IMR-90 (cell line): Measurements from ENCODE around the gene TMEM131L. TPM values are rescaled to one million over a fixed set of nuclear protein-coding genes. Genes with fewer than 3 reads are reported as not detected.

Experiments used
- ATAC-seq: fragments of 200-7000 bp; cut with Tn5 transposase; 2 replicates; pipeline ENCODE4 v1.9.1; 2020; ENCODE audit warnings: low read depth, mild to moderate bottlenecking, moderate library complexity
- BruUV-seq: library from RNA; stranded (reverse); fragments of 400-500 nt; replicated peaks from 2 replicates; lab custom pipeline; 2021; lab: Mats Ljungman, UMichigan
- CTCF ChIA-PET: fragments of 300-600 bp; formaldehyde crosslinking; extraction: SDS; loops from one replicate; lab custom pipeline; 2021; ENCODE audit warnings: antibody characterized with exemption; lab: Yijun Ruan, JAX
- POLR2A ChIA-PET: fragments of 300-600 bp; sonication (Branson Sonifier 250); formaldehyde crosslinking; loops from one replicate; lab custom pipeline; 2022; ENCODE audit warnings: antibody characterized with exemption; ENCODE audit not compliant: unreplicated experiment; lab: Charles Lee
- DNase-seq: peaks from one replicate; pipeline ENCODE4 v3.0.0; 2013
- H2AFZ ChIP-seq: replicated peaks from 2 replicates; pipeline ENCODE3; 2013; ENCODE audit warnings: low read length, mild to moderate bottlenecking; ENCODE audit not compliant: poor library complexity
- H2AK5ac ChIP-seq: 2 replicates; pipeline ENCODE4 v1.6.1; 2013; ENCODE audit warnings: low read depth, low read length, inconsistent platforms
- H2AK9ac ChIP-seq: replicated peaks from 2 replicates; pipeline ENCODE3; 2013; ENCODE audit warnings: mild to moderate bottlenecking, low read depth, low read length, moderate library complexity; ENCODE audit not compliant: poor library complexity
- H2BK120ac ChIP-seq: 2 replicates; pipeline ENCODE4 v1.6.1; 2013; ENCODE audit warnings: low read depth, low read length, inconsistent platforms
- H2BK15ac ChIP-seq: 3 replicates; pipeline ENCODE4 v1.6.1; 2013; ENCODE audit warnings: low read depth, low read length, inconsistent platforms
- H2BK20ac ChIP-seq: 2 replicates; pipeline ENCODE4 v1.6.1; 2013; ENCODE audit warnings: low read depth, mild to moderate bottlenecking, inconsistent platforms, low read length, moderate library complexity
- H2BK5ac ChIP-seq: 2 replicates; pipeline ENCODE4 v1.6.1; 2013; ENCODE audit warnings: mild to moderate bottlenecking, low read depth, low read length, inconsistent platforms; ENCODE audit not compliant: poor library complexity, severe bottlenecking
- H3K14ac ChIP-seq: replicated peaks from 2 replicates; pipeline ENCODE4 v1.6.1; 2013; ENCODE audit warnings: low read depth, low read length, inconsistent platforms
- H3K18ac ChIP-seq: 2 replicates; pipeline ENCODE4 v1.6.1; 2013; ENCODE audit warnings: low read depth, low read length, control low read depth
- H3K23ac ChIP-seq: 2 replicates; pipeline ENCODE4 v1.6.1; 2013; ENCODE audit warnings: low read depth, low read length, inconsistent platforms
- H3K27ac ChIP-seq: 2 replicates; pipeline ENCODE4 v1.5.1; 2013; ENCODE audit warnings: mild to moderate bottlenecking, control low read depth, low read length; ENCODE audit not compliant: insufficient read depth
- H3K27me3 ChIP-seq: 2 replicates; pipeline ENCODE4 v1.6.1; 2013; ENCODE audit warnings: low read length; ENCODE audit not compliant: control insufficient read depth, insufficient read depth
- H3K36me3 ChIP-seq: 2 replicates; pipeline ENCODE4 v1.6.1; 2013; ENCODE audit warnings: low read length, mixed read lengths; ENCODE audit not compliant: control insufficient read depth, insufficient read depth
- H3K4ac ChIP-seq: 2 replicates; pipeline ENCODE4 v1.6.1; 2013; ENCODE audit warnings: low read depth, low read length, inconsistent platforms
- H3K4me1 ChIP-seq: 2 replicates; pipeline ENCODE4 v1.6.1; 2013; ENCODE audit warnings: low read length, mixed read lengths; ENCODE audit not compliant: control insufficient read depth, insufficient read depth
- H3K4me2 ChIP-seq: 2 replicates; pipeline ENCODE4 v1.6.1; 2013; ENCODE audit warnings: low read depth, mild to moderate bottlenecking, control low read depth, low read length, moderate library complexity
- H3K4me3 ChIP-seq: 2 replicates; pipeline ENCODE4 v1.5.1; 2013; ENCODE audit warnings: low read depth, mild to moderate bottlenecking, control low read depth, low read length, moderate library complexity; ENCODE audit not compliant: insufficient read depth
- H3K56ac ChIP-seq: 2 replicates; pipeline ENCODE4 v1.6.1; 2013; ENCODE audit warnings: low read length, inconsistent platforms; ENCODE audit not compliant: insufficient read depth; ENCODE audit errors: extremely low read depth
- H3K79me1 ChIP-seq, 2 experiments: 2 replicates each; pipeline ENCODE4 v1.6.1; 2013; ENCODE audit warnings: low read length in 2 of 2, inconsistent platforms in 1 of 2, low read depth in 1 of 2
- H3K9ac ChIP-seq: 2 replicates; pipeline ENCODE4 v1.6.1; 2013; ENCODE audit warnings: low read depth, low read length, control low read depth
- H3K9me1 ChIP-seq: 2 replicates; pipeline ENCODE4 v1.6.1; 2013; ENCODE audit warnings: low read length, inconsistent platforms; ENCODE audit not compliant: insufficient read depth
- H3K9me3 ChIP-seq: 2 replicates; pipeline ENCODE4 v1.6.1; 2013; ENCODE audit warnings: low read length; ENCODE audit not compliant: control insufficient read depth, insufficient read depth
- H4K20me1 ChIP-seq: 2 replicates; pipeline ENCODE4 v1.6.1; 2013; ENCODE audit warnings: low read length, inconsistent platforms; ENCODE audit not compliant: insufficient read depth
- H4K5ac ChIP-seq: 2 replicates; pipeline ENCODE4 v1.6.1; 2013; ENCODE audit warnings: mild to moderate bottlenecking, low read depth, low read length, control low read depth
- H4K8ac ChIP-seq, 2 experiments: 2 replicates each; pipeline ENCODE4 v1.6.1; 2013; ENCODE audit warnings: low read depth in 2 of 2, low read length in 2 of 2, control low read depth in 1 of 2, inconsistent platforms in 1 of 2
- H4K91ac ChIP-seq: 2 replicates; pipeline ENCODE4 v1.6.1; 2013; ENCODE audit warnings: low read depth, low read length, inconsistent platforms; ENCODE audit not compliant: insufficient read depth
- NFE2L2 ChIP-seq: fragments of 150-350 bp; IDR thresholded peaks from 2 replicates; pipeline ENCODE4 v1.6.1; 2016; ENCODE audit warnings: low read depth, mild to moderate bottlenecking, low read length
- RCOR1 ChIP-seq: IDR thresholded peaks from 2 replicates; pipeline ENCODE4 v1.6.1; 2012; ENCODE audit warnings: mild to moderate bottlenecking, low read length, improper control_type of control experiment; ENCODE audit not compliant: insufficient replicate concordance
- USF2 ChIP-seq: fragments of 150-350 bp; IDR thresholded peaks from 2 replicates; pipeline ENCODE4 v1.6.1; 2017; ENCODE audit warnings: mild to moderate bottlenecking, antibody characterized with exemption, low read length, low read depth
- WGBS, 2 experiments: methylation state at CpG; one replicate each; pipeline versions ENCODE4 v1.1.5 to v1.1.7; 2013; ENCODE audit warnings: missing lambda C conversion rate in 2 of 2; ENCODE audit not compliant: insufficient read length in 1 of 2; ENCODE audit errors: extremely low coverage in 2 of 2; 5-methylcytosine and 5-hydroxymethylcytosine counted together
- dilution Hi-C: fragments of 300-500 bp; cut with HindIII; formaldehyde crosslinking; loops from one replicate; pipeline ENCODE4 v1.14.3; 2018; ENCODE audit warnings: low sequenced_read_pairs; ENCODE audit not compliant: unreplicated experiment
- in situ Hi-C: fragments of 300-500 bp; cut with MboI; formaldehyde crosslinking; loops from 3 replicates; pipeline ENCODE4 v1.14.3; 2019; ENCODE audit warnings: low sequenced_read_pairs, inconsistent platforms, mixed read lengths
- intact Hi-C: fragments of 100-400 bp; cut with micrococcal nuclease; formaldehyde crosslinking; loops from 2 replicates; pipeline ENCODE4 v1.10.0; 2022
- polyA plus RNA-seq, 3 experiments: library from polyadenylated mRNA; depleted of rRNA; stranded (reverse); fragments of >200 nt; gene quantifications; 2 replicates each; pipeline ENCODE4 v1.2.3, GENCODE V29; 2012; ENCODE audit warnings: low replicate concordance in 1 of 3
- total RNA-seq: library from RNA; depleted of rRNA; stranded (reverse); fragments of >200 nt; gene quantifications from 2 replicates; pipeline ENCODE4 v1.2.3, GENCODE V29; 2012

Gene TMEM131L
- total and polyA plus RNA-seq, 2 of the 4 experiments (the other 2 are of a cell fraction) = 8.4 to 23.8 TPM

GRCh38 chr4:153517159-153517558 lies 51.0 kb downstream of the TMEM131L start:
- Histone ChIP-seq H3K9me3 (no peaks in the 10 kb centered on the region; the same call in 1 of the 2 replicates), H3K9ac (no peak overlapping the region), H3K4me2 (no peak overlapping the region), H3K4ac (no peak overlapping the region), H2BK120ac (no peak overlapping the region), H4K8ac (no peak overlapping the region), H3K18ac (no peak overlapping the region), H4K5ac (no peak overlapping the region), H2BK5ac (no peak overlapping the region), H3K9me1 (peaks cover 4% of the 10 kb centered on the region; the same call in 1 of the 2 replicates), H4K91ac (no peak overlapping the region), H3K36me3 (no peaks in the 10 kb centered on the region), H2AK9ac (no peak overlapping the region), H4K20me1 (no peaks in the 10 kb centered on the region; the same call in 1 of the 2 replicates), H2AFZ (no peak overlapping the region), H3K23ac (no peak overlapping the region), H3K4me3 (no peak overlapping the region), H3K4me1 (peaks cover 7% of the 10 kb centered on the region; the same call in 1 of the 2 replicates), H2AK5ac (no peak overlapping the region), H3K27me3 (no peaks in the 10 kb centered on the region), H2BK15ac (no peak overlapping the region), H3K56ac (no peak overlapping the region), H2BK20ac (no peak overlapping the region), H3K79me1 (peaks cover 6 to 9% of the 10 kb centered on the region in 2 experiments; a peak in 1 of 4 replicates), H3K14ac (no peak overlapping the region), H3K27ac (no peak overlapping the region)
- no TSS peak for BruUV-seq
- POLR2A ChIA-PET = no interaction called here
- no peak for DNase-seq
- no CpG with 5 or more reads among the region's 3 CpGs for WGBS, 2 experiments
- no peak for TF ChIP-seq RCOR1
- TF ChIP-seq NFE2L2 = no peak
- no peak for TF ChIP-seq USF2
- dilution Hi-C loops (no loop called here), intact Hi-C loops (no loop called here), in situ Hi-C loops (no loop called here)
- CTCF ChIA-PET = no interaction called here
- ATAC-seq = no peak
